DND-41 (cell line): ENCODE results near the gene GPD1L.

Experiments
- ATAC-seq: fragments of 200-7000 bp; cut with Tn5 transposase; 3 replicates; pipeline ENCODE4 v1.9.1; 2021; ENCODE audit warnings: low read depth; ENCODE audit not compliant: insufficient read depth
- DNase-seq: peaks from one replicate; pipeline ENCODE4 v3.0.0-alpha.2; 2020
- H2AFZ ChIP-seq: 2 replicates; pipeline ENCODE4 v1.6.0; 2012; ENCODE audit warnings: low read depth, low read length
- H3K27ac ChIP-seq: 2 replicates; pipeline ENCODE4 v1.5.1; 2012; ENCODE audit warnings: low read length, inconsistent platforms
- H3K27me3 ChIP-seq: fragments of 200-600 bp; sonication (generic); 2 replicates; pipeline ENCODE4 v1.6.0; 2012; ENCODE audit warnings: low read length, mild to moderate bottlenecking, inconsistent platforms; ENCODE audit not compliant: insufficient read depth, poor library complexity
- H3K36me3 ChIP-seq: 2 replicates; pipeline ENCODE4 v1.5.1; 2012; ENCODE audit warnings: low read length, inconsistent platforms; ENCODE audit not compliant: insufficient read depth
- H3K4me1 ChIP-seq: 2 replicates; pipeline ENCODE4 v1.5.1; 2012; ENCODE audit warnings: mild to moderate bottlenecking, low read length; ENCODE audit not compliant: insufficient read depth
- H3K4me2 ChIP-seq: 2 replicates; pipeline ENCODE4 v1.6.0; 2012; ENCODE audit warnings: mild to moderate bottlenecking, moderate library complexity, low read length, inconsistent platforms; ENCODE audit not compliant: insufficient read depth
- H3K4me3 ChIP-seq, 2 experiments: fragments of 200-600 bp in 1 of 2; shearing (Covaris generic) in 1 of 2; 2 replicates each; pipeline ENCODE4 v1.5.1; 2012 to 2016; ENCODE audit warnings: inconsistent platforms in 2 of 2, low read length in 2 of 2, mild to moderate bottlenecking in 2 of 2, low read depth in 1 of 2, moderate library complexity in 1 of 2
- H3K79me2 ChIP-seq: 2 replicates; pipeline ENCODE4 v1.6.0; 2012; ENCODE audit warnings: low read length, inconsistent platforms; ENCODE audit not compliant: insufficient read depth
- H3K9ac ChIP-seq: 2 replicates; pipeline ENCODE4 v1.6.0; 2012; ENCODE audit warnings: low read depth, mild to moderate bottlenecking, inconsistent platforms, low read length, moderate library complexity
- H3K9me3 ChIP-seq: 2 replicates; pipeline ENCODE4 v1.5.1; 2012; ENCODE audit warnings: low read length, moderate library complexity, mild to moderate bottlenecking, inconsistent platforms; ENCODE audit not compliant: insufficient read depth, severe bottlenecking
- H4K20me1 ChIP-seq: 2 replicates; pipeline ENCODE4 v1.6.0; 2012; ENCODE audit warnings: low read length; ENCODE audit not compliant: insufficient read depth
- CTCF ChIP-seq: IDR thresholded peaks from 2 replicates; pipeline ENCODE4 v1.5.1; 2012; ENCODE audit warnings: borderline replicate concordance, low read length, moderate library complexity, mild to moderate bottlenecking; ENCODE audit not compliant: poor library complexity, severe bottlenecking; ENCODE audit errors: extremely low read depth
- EZH2 ChIP-seq: IDR thresholded peaks from 3 replicates; pipeline ENCODE4 v1.6.1; 2012; ENCODE audit warnings: borderline replicate concordance, low read depth, mild to moderate bottlenecking, moderate library complexity, low read length, inconsistent platforms; ENCODE audit not compliant: severe bottlenecking

The GPD1L gene

GRCh38 chr3:32128936-32129335 is 22.5 kb downstream of the GPD1L start:
- no peak for DNase-seq
- no peak overlapping the region for H3K4me2 ChIP-seq

GRCh38 chr3:32129832-32130231 is 23.4 kb downstream of the GPD1L start:
- Histone ChIP-seq H3K4me1 (peaks cover 3% of the 10 kb centered on the region), H3K9me3 (no peaks in the 10 kb centered on the region), H3K79me2 (peaks cover 36% of the 10 kb centered on the region), H3K4me3 (no peak overlapping the region), H3K36me3 (peaks cover 38% of the 10 kb centered on the region), H3K27me3 (no peaks in the 10 kb centered on the region), H3K9ac (no peak overlapping the region), H2AFZ (no peak overlapping the region), H4K20me1 (peaks cover 24% of the 10 kb centered on the region; the same call in 1 of the 2 replicates), H3K4me2 (no peak overlapping the region), H3K27ac (no peak overlapping the region)
- TF ChIP-seq CTCF (no peak), EZH2 (no peak)
- ATAC-seq (no peak), DNase-seq (no peak)

More at GRCh38 chr3:32128936-32129335, 22.5 kb downstream of the GPD1L start:
- Histone ChIP-seq H3K36me3 (peaks cover 34% of the 10 kb centered on the region), H3K9me3 (no peaks in the 10 kb centered on the region), H3K4me1 (peaks cover 3% of the 10 kb centered on the region), H3K9ac (no peak overlapping the region), H3K4me3 (no peak overlapping the region), H3K27me3 (no peaks in the 10 kb centered on the region), H3K27ac (no peak overlapping the region), H3K79me2 (peaks cover 33% of the 10 kb centered on the region), H4K20me1 (peaks cover 24% of the 10 kb centered on the region; the same call in 1 of the 2 replicates), H2AFZ (no peak overlapping the region)
- TF ChIP-seq CTCF = no peak
- no peak for TF ChIP-seq EZH2
- ATAC-seq = peak; percentile 44; the same call in 1 of the 3 replicates

- ATAC-seq (no peak), DNase-seq (no peak)
- peaks cover 18% of the 10 kb centered on the region for H3K79me2 ChIP-seq
- TF ChIP-seq EZH2 (no peak), CTCF (no peak)
- H3K27ac ChIP-seq = no peak overlapping the region
- no peak overlapping the region for H3K9ac ChIP-seq
- no peak overlapping the region for H2AFZ ChIP-seq
- no peaks in the 10 kb centered on the region for H3K9me3 ChIP-seq
- peaks cover 3% of the 10 kb centered on the region for H3K4me1 ChIP-seq
- no peak overlapping the region for H3K4me3 ChIP-seq
- H3K27me3 ChIP-seq = no peaks in the 10 kb centered on the region
- H4K20me1 ChIP-seq = peaks cover 9% of the 10 kb centered on the region; the same call in 1 of the 2 replicates
- peaks cover 47% of the 10 kb centered on the region for H3K36me3 ChIP-seq
- no peak overlapping the region for H3K4me2 ChIP-seq
Measured at GRCh38 chr3:32132121-32132520, 25.7 kb downstream of the GPD1L start.
